HS-27A (cell line): ENCODE results near the gene EDAR.

Source experiments
- DNase-seq: peaks from one replicate; pipeline ENCODE4 v3.0.0-alpha.2; 2012; ENCODE audit warnings: low read depth, missing footprints

EDAR gene

GRCh38 chr2:108908713-108909070 lies 80.3 kb downstream of the EDAR start:
- DNase-seq, result no peak

GRCh38 chr2:108907822-108908712 lies 81.0 kb downstream of the EDAR start:
- DNase-seq, result no peak

- DNase-seq, result no peak
Observed at GRCh38 chr2:108906403-108907077, 82.5 kb downstream of the EDAR start.

- no peak for DNase-seq
Observed at GRCh38 chr2:108905906-108906305, 83.1 kb downstream of the EDAR start.

- no peak for DNase-seq
Observed at GRCh38 chr2:108905176-108905575, 83.8 kb downstream of the EDAR start.

GRCh38 chr2:108904680-108905079 lies 84.3 kb downstream of the EDAR start:
- DNase-seq, result no peak

- no peak for DNase-seq
Observed at GRCh38 chr2:108898315-108899082, 90.5 kb downstream of the EDAR start.

- no peak for DNase-seq
Observed at GRCh38 chr2:108896741-108897140, 92.3 kb downstream of the EDAR start.

GRCh38 chr2:108895188-108895587 lies 93.8 kb downstream of the EDAR start:
- DNase-seq, result no peak

- no peak for DNase-seq
Observed at GRCh38 chr2:108894766-108895165, 94.3 kb downstream of the EDAR start.

GRCh38 chr2:108893277-108893676 lies 95.7 kb downstream of the EDAR start:
- DNase-seq, result no peak

- DNase-seq, result no peak
Observed at GRCh38 chr2:108889907-108890306, 99.1 kb downstream of the EDAR start.

- no peak for DNase-seq
Observed at GRCh38 chr2:108884619-108885018, 104.4 kb downstream of the EDAR start.

GRCh38 chr2:108878276-108878675 lies 110.7 kb downstream of the EDAR start:
- no peak for DNase-seq

- no peak for DNase-seq
Observed at GRCh38 chr2:108877506-108877905, 111.5 kb downstream of the EDAR start.

- no peak for DNase-seq
Observed at GRCh38 chr2:108870069-108870644, 118.9 kb downstream of the EDAR start.

GRCh38 chr2:108869542-108869941 lies 119.5 kb downstream of the EDAR start:
- DNase-seq, result no peak

GRCh38 chr2:108868911-108869310 lies 120.1 kb downstream of the EDAR start:
- no peak for DNase-seq

GRCh38 chr2:108866041-108866440 lies 123.0 kb downstream of the EDAR start:
- no peak for DNase-seq

- peak; percentile 1 for DNase-seq
Observed at GRCh38 chr2:108858894-108859293, 130.1 kb downstream of the EDAR start.

GRCh38 chr2:108855194-108855593 lies 133.8 kb downstream of the EDAR start:
- no peak for DNase-seq

- DNase-seq, result no peak
Observed at GRCh38 chr2:108854484-108854883, 134.5 kb downstream of the EDAR start.
